Activated T-cell treated with anti-CD3 and anti-CD28 coated beads, Interleukin-2, amount 50 U/mL, for 4 hours (primary cell): ENCODE results near the gene DHDH. TPM values are rescaled to one million over a fixed set of nuclear protein-coding genes. Genes with fewer than 3 reads are reported as not detected.

Experiments used
- ATAC-seq, 2 donors: fragments of 200-7000 bp; cut with Tn5 transposase; one replicate each; pipeline ENCODE4 v1.10.0; 2021
- DNase-seq: peaks from one replicate; pipeline ENCODE4 v3.0.0-alpha.2; 2020
- H3K27me3 Mint-ChIP-seq: one replicate; pipeline ENCODE4 v1.8.0; 2021; ENCODE audit warnings: low read depth, mixed read lengths
- H3K36me3 Mint-ChIP-seq: one replicate; pipeline ENCODE4 v1.8.0; 2022; ENCODE audit warnings: mixed read lengths; ENCODE audit not compliant: insufficient read depth
- H3K4me1 Mint-ChIP-seq: one replicate; pipeline ENCODE4 v1.8.0; 2021; ENCODE audit warnings: low read depth, mixed read lengths
- H3K4me3 Mint-ChIP-seq: one replicate; pipeline ENCODE4 v1.8.0; 2021; ENCODE audit warnings: mild to moderate bottlenecking, moderate library complexity, mixed read lengths
- H3K9me3 Mint-ChIP-seq: one replicate; pipeline ENCODE4 v1.8.0; 2021; ENCODE audit warnings: mixed read lengths
- total RNA-seq, 3 donors: library from RNA; stranded (reverse); gene quantifications; one replicate each; pipeline ENCODE4 v1.2.1, GENCODE V29; 2021

DHDH gene
- total RNA-seq, 3 donors from 2014 or later = not detected

GRCh38 chr19:48992581-48993174 is 59.2 kb downstream of the DHDH start:
- no peaks in the 10 kb centered on the region for H3K27me3 Mint-ChIP-seq
- peaks cover 37% of the 10 kb centered on the region for H3K4me1 Mint-ChIP-seq
- H3K4me3 Mint-ChIP-seq = peak overlapping the region; percentile 95
- ATAC-seq (no peak), DNase-seq (no peak)
- H3K36me3 Mint-ChIP-seq = peaks cover 22% of the 10 kb centered on the region
- no peaks in the 10 kb centered on the region for H3K9me3 Mint-ChIP-seq

DNA sequence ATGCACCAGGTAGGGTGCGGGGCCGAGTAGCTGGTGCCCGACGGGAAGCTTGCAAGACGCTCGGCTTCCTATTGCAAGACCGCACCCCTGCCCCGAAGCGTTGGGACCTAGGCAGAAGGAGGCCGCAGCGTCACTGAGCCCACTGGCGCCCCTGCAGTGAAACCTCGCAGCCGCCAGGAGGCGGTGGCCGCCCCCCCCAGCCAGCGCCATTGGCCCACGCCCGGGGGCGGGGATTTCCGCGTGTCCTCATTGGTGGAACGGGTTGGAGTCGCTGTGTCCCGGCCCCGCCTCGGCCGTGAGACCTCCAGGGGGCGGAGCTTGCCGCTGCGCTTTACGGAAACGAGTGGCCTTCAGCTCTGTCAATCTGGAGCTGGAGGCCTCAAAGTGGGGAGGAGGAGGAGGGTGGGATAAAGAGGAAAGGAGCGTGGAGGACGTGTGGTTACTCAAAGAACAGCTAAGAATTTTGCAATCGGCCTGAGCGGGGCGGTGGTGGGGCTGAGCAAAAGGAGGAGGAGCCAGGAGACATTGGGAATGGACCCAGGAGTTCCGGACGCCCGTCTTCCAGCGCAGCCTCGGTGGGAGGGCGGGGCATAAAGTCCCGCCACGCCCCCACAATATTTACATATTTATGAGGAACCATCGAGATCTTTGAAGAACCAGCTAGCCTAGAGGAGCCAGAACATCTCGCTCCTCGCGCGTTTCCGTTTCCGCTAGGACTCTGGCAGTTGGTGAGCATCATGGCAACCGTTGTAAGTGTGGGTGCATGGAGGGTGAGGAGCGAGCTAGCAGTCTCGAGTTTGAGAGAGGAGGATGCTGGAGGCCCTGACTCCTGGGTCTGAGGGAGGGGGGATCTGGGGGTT is 59.9 kb downstream of the DHDH start, which contains the start of the genes GYS1 and RUVBL2:
GYS1 (minus strand) TSS at position 135 of the 860 bp plus-strand sequence. CDS start 197 bp downstream, outside the sequence.
RUVBL2 (plus strand) TSS at position 713 of the 860 bp plus-strand sequence; CDS start at position 738, 25 bp downstream.
- Mint-ChIP-seq H3K9me3 (no peaks in the 10 kb centered on the region), H3K36me3 (peaks cover 20% of the 10 kb centered on the region), H3K27me3 (no peaks in the 10 kb centered on the region), H3K4me1 (peaks cover 33% of the 10 kb centered on the region), H3K4me3 (peak within 1 kb of the TSS; percentile 95)
- DNase-seq (peak; percentile 99), ATAC-seq (peak; percentile 94 to 95)

- Mint-ChIP-seq H3K4me1 (peaks cover 33% of the 10 kb centered on the region), H3K36me3 (peaks cover 17% of the 10 kb centered on the region), H3K4me3 (peak overlapping the region; percentile 95), H3K27me3 (no peaks in the 10 kb centered on the region), H3K9me3 (no peaks in the 10 kb centered on the region)
- DNase-seq (no peak), ATAC-seq (no peak)
These were observed 60.5 kb downstream of the DHDH start for GRCh38 chr19:48994035-48994386.

Other genes with a start within 250 kb of the DHDH start
- gene FUT2, start 237.7 kb upstream of the DHDH start, total RNA-seq = under 1 TPM in 1 of 3 donors, not detected in 2; 0.14 TPM
- gene MAMSTR, start 214.0 kb upstream of the DHDH start, total RNA-seq = under 1 TPM; 0.33 to 0.69 (median 0.51) TPM
- under 1 TPM; 0.16 to 0.65 (median 0.18) TPM for gene RASIP1, start 193.1 kb upstream of the DHDH start, total RNA-seq
- not detected for gene IZUMO1, start 186.8 kb upstream of the DHDH start, total RNA-seq
- gene FUT1, start 181.1 kb upstream of the DHDH start, total RNA-seq = under 1 TPM; 0.13 to 0.22 (median 0.18) TPM
- gene FGF21, start 178.2 kb upstream of the DHDH start, total RNA-seq = not detected
- 10 to 100 TPM; 73.0 to 81.7 (median 78.2) TPM for gene BCAT2, start 122.7 kb upstream of the DHDH start, total RNA-seq
- under 1 TPM; 0.37 to 0.65 (median 0.61) TPM for gene HSD17B14, start 97.2 kb upstream of the DHDH start, total RNA-seq
- 1 to 10 TPM; 4.1 to 4.6 (median 4.6) TPM for gene PLEKHA4, start 65.1 kb upstream of the DHDH start, total RNA-seq
- gene PPP1R15A, start 61.3 kb upstream of the DHDH start, total RNA-seq = 100 to 1,000 TPM in 2 of 3 donors, 10 to 100 TPM in 1; 76.0 to 134 (median 110) TPM
- gene TULP2, start 35.0 kb upstream of the DHDH start, total RNA-seq = under 1 TPM in 1 of 3 donors, not detected in 2; 0.69 TPM
- 10 to 100 TPM; 88.5 to 90.0 (median 89.3) TPM for gene NUCB1, start 33.4 kb upstream of the DHDH start, total RNA-seq
- 100 to 1,000 TPM; 200 to 250 (median 203) TPM for gene BAX, start 21.2 kb downstream of the DHDH start, total RNA-seq
- 1,000 to 10,000 TPM in 2 of 3 donors, 100 to 1,000 TPM in 1; 996 to 1,080 (median 1,001) TPM for gene FTL, start 31.6 kb downstream of the DHDH start, total RNA-seq
- 10 to 100 TPM; 34.5 to 41.1 (median 35.5) TPM for gene GYS1, start 59.6 kb downstream of the DHDH start, total RNA-seq
- 100 to 1,000 TPM; 208 to 257 (median 230) TPM for gene RUVBL2, start 60.2 kb downstream of the DHDH start, total RNA-seq
- not detected for gene LHB, start 83.4 kb downstream of the DHDH start, total RNA-seq
- not detected for gene CGB3, start 90.6 kb downstream of the DHDH start, total RNA-seq
- not detected for gene CGB2, start 98.2 kb downstream of the DHDH start, total RNA-seq
- gene CGB1, start 103.2 kb downstream of the DHDH start, total RNA-seq = not detected
- not detected for gene CGB5, start 110.1 kb downstream of the DHDH start, total RNA-seq
- gene CGB8, start 115.4 kb downstream of the DHDH start, total RNA-seq = not detected
- not detected for gene CGB7, start 124.0 kb downstream of the DHDH start, total RNA-seq
- gene NTF4, start 131.1 kb downstream of the DHDH start, total RNA-seq = not detected
- gene KCNA7, start 139.0 kb downstream of the DHDH start, total RNA-seq = not detected
- 100 to 1,000 TPM; 278 to 294 (median 283) TPM for gene SNRNP70, start 151.8 kb downstream of the DHDH start, total RNA-seq
- gene LIN7B, start 180.7 kb downstream of the DHDH start, total RNA-seq = 1 to 10 TPM; 4.0 to 6.3 (median 4.2) TPM
- 1 to 10 TPM; 1.5 to 2.9 (median 2.6) TPM for gene C19orf73, start 185.4 kb downstream of the DHDH start, total RNA-seq
- 1 to 10 TPM; 3.4 to 5.0 (median 4.0) TPM for gene PPFIA3, start 185.8 kb downstream of the DHDH start, total RNA-seq
- gene HRC, start 221.7 kb downstream of the DHDH start, total RNA-seq = not detected
- under 1 TPM; 0.37 to 0.43 (median 0.38) TPM for gene TRPM4, start 224.1 kb downstream of the DHDH start, total RNA-seq